ENCODE data around the gene SRRM3. TPM values are rescaled to one million over a fixed set of nuclear protein-coding genes. Genes with fewer than 3 reads are reported as not detected.

Gene SRRM3
- polyA plus RNA-seq, 1 donor (not counting 4 experiments of a cell fraction or from before 2014, with no cell fraction given): 0.30 TPM

DNA sequence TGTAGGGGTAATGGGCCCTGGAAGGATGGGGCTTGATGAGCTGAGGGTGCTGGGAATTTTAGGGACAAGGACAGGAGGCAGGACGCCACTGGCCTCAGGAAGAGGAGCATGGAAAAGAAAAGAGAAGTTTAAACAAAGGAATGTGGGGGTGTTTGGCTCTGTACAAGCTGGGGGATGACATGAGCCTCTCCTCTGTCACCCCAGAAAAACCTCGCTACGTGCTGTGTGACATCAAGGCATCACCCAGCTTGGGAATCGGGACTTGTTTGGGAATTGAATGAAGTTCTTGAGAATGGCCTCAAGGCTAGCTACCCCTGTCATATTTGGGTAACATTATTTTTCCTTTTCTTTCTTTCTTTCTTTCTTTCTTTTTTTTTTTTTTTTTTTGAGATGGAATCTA is 53.1 kb downstream of the SRRM3 start:
- no peaks in the 10 kb centered on the region for H3K79me2 ChIP-seq (ENCODE audit: control insufficient read depth, insufficient read depth, low read length)
- H4K20me1 ChIP-seq (ENCODE audit: control insufficient read depth, extremely low read depth, insufficient read depth, low read length): no peaks in the 10 kb centered on the region
- DNase-seq (ENCODE audit: low read depth, low spot score) (no peak), FAIRE-seq (no peak)
- no peak overlapping the region for H3K4me2 ChIP-seq (ENCODE audit: control insufficient read depth, extremely low read depth, insufficient read depth, low read depth, low read length)
- H3K4me3 ChIP-seq (ENCODE audit: control insufficient read depth in 2 of 3, extremely low read depth in 1 of 3, insufficient read depth in 2 of 3, low read depth in 1 of 3, low read length in 3 of 3): no peak overlapping the region
- TF ChIP-seq EZH2 (IDR thresholded peaks at IDR 0.05; ENCODE audit: low read length): no peak
- TF ChIP-seq, protein P1, sequence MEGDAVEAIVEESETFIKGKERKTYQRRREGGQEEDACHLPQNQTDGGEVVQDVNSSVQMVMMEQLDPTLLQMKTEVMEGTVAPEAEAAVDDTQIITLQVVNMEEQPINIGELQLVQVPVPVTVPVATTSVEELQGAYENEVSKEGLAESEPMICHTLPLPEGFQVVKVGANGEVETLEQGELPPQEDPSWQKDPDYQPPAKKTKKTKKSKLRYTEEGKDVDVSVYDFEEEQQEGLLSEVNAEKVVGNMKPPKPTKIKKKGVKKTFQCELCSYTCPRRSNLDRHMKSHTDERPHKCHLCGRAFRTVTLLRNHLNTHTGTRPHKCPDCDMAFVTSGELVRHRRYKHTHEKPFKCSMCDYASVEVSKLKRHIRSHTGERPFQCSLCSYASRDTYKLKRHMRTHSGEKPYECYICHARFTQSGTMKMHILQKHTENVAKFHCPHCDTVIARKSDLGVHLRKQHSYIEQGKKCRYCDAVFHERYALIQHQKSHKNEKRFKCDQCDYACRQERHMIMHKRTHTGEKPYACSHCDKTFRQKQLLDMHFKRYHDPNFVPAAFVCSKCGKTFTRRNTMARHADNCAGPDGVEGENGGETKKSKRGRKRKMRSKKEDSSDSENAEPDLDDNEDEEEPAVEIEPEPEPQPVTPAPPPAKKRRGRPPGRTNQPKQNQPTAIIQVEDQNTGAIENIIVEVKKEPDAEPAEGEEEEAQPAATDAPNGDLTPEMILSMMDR (optimal IDR thresholded peaks at IDR 0.05 in 1 of 3, IDR thresholded peaks at IDR 0.05 in 1 of 3, conservative IDR thresholded peaks at IDR 0.05 in 1 of 3; ENCODE audit: extremely low read depth in 1 of 3, insufficient read depth in 2 of 3, low read length in 3 of 3): no peak
- H3K27ac ChIP-seq (ENCODE audit: control insufficient read depth, insufficient read depth, low read length): no peak overlapping the region
- no peak overlapping the region for H3K9ac ChIP-seq (ENCODE audit: control insufficient read depth, extremely low read depth, insufficient read depth, low read length)
- H2AFZ ChIP-seq (ENCODE audit: control insufficient read depth, low read length): no peak overlapping the region
- no peaks in the 10 kb centered on the region for H3K4me1 ChIP-seq (ENCODE audit: control insufficient read depth, extremely low read depth, insufficient read depth, low read length)
- H3K9me1 ChIP-seq (ENCODE audit: control insufficient read depth, extremely low read depth, insufficient read depth, low read length): no peaks in the 10 kb centered on the region
- peaks cover 9% of the 10 kb centered on the region for H3K27me3 ChIP-seq (ENCODE audit: control insufficient read depth, extremely low read depth, insufficient read depth, low read length)
- no peaks in the 10 kb centered on the region for H3K9me3 ChIP-seq (ENCODE audit: control insufficient read depth, low read depth, low read length)
- H3K36me3 ChIP-seq (ENCODE audit: control insufficient read depth in 2 of 2, extremely low read depth in 1 of 2, insufficient read depth in 2 of 2, low read length in 2 of 2): no peaks in the 10 kb centered on the region
- dilution Hi-C loops (cut with MboI; ENCODE audit: extremely low pct_ligation_motif_present, low sequenced_read_pairs): no loop called here

DNA sequence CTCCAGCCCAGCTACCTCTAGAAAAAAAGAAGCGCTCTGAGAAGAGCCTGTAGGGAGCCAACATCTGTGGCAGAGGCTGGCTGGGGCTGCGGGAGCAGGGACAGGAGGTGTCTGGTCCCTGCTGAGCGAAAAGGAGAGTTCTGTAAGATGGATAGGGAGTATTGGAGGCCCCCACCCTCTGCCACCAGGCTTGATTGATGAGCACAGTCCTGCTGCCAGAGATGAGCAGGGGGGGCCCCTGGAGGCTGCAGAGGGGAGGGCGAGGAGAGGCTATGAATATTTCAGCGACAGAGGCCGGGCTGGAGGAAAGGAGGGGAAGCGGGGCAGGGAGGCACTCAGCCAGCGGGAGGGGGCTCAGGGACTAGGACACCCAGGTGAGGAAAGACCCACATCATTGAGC is 56.3 kb downstream of the SRRM3 start:
- no peak for FAIRE-seq
- dilution Hi-C loops (cut with MboI; ENCODE audit: extremely low pct_ligation_motif_present, low sequenced_read_pairs): no loop called here
- H3K9me1 ChIP-seq (ENCODE audit: control insufficient read depth, extremely low read depth, insufficient read depth, low read length): no peaks in the 10 kb centered on the region
- H3K27me3 ChIP-seq (ENCODE audit: control insufficient read depth, extremely low read depth, insufficient read depth, low read length): peaks cover 9% of the 10 kb centered on the region
- H3K79me2 ChIP-seq (ENCODE audit: control insufficient read depth, insufficient read depth, low read length): no peaks in the 10 kb centered on the region
- no peak for TF ChIP-seq EZH2 (IDR thresholded peaks at IDR 0.05; ENCODE audit: low read length)
- TF ChIP-seq, protein P1 (optimal IDR thresholded peaks at IDR 0.05 in 1 of 3, IDR thresholded peaks at IDR 0.05 in 1 of 3, conservative IDR thresholded peaks at IDR 0.05 in 1 of 3; ENCODE audit: extremely low read depth in 1 of 3, insufficient read depth in 2 of 3, low read length in 3 of 3): peak in 1 of 3 experiments; percentile 8
- no peak overlapping the region for H3K27ac ChIP-seq (ENCODE audit: control insufficient read depth, insufficient read depth, low read length)
- no peaks in the 10 kb centered on the region for H3K9me3 ChIP-seq (ENCODE audit: control insufficient read depth, low read depth, low read length)
- no peak for DNase-seq (ENCODE audit: low read depth, low spot score)
- no peaks in the 10 kb centered on the region for H4K20me1 ChIP-seq (ENCODE audit: control insufficient read depth, extremely low read depth, insufficient read depth, low read length)
- no peak overlapping the region for H3K4me3 ChIP-seq (ENCODE audit: control insufficient read depth in 2 of 3, extremely low read depth in 1 of 3, insufficient read depth in 2 of 3, low read depth in 1 of 3, low read length in 3 of 3)
- H3K36me3 ChIP-seq (ENCODE audit: control insufficient read depth in 2 of 2, extremely low read depth in 1 of 2, insufficient read depth in 2 of 2, low read length in 2 of 2): no peaks in the 10 kb centered on the region
- no peaks in the 10 kb centered on the region for H3K4me1 ChIP-seq (ENCODE audit: control insufficient read depth, extremely low read depth, insufficient read depth, low read length)
- no peak overlapping the region for H3K9ac ChIP-seq (ENCODE audit: control insufficient read depth, extremely low read depth, insufficient read depth, low read length)
- no peak overlapping the region for H2AFZ ChIP-seq (ENCODE audit: control insufficient read depth, low read length)
- no peak overlapping the region for H3K4me2 ChIP-seq (ENCODE audit: control insufficient read depth, extremely low read depth, insufficient read depth, low read depth, low read length)
